Ovary (tissue), 3 donors: Measurements from ENCODE around the gene MTSS2.

Source experiments
- EP300 ChIP-seq: sonication (generic); formaldehyde crosslinking; IDR thresholded peaks from one replicate; pipeline ENCODE4 v1.6.1; 2017; ENCODE audit warnings: antibody characterized with exemption
- POLR2A ChIP-seq: fragments of 450-650 bp; IDR thresholded peaks from one replicate; pipeline ENCODE4 v1.6.1; 2017; ENCODE audit warnings: antibody characterized with exemption, mild to moderate bottlenecking, moderate library complexity
- TF ChIP-seq, protein P1 (sequence below), 3 donors: fragments of 450-650 bp in 2 of 3; fragments of 200-600 bp in 1 of 3; IDR thresholded peaks; one replicate each; pipeline versions ENCODE4 v1.5.1 to v1.8.0; 2016 to 2022; ENCODE audit warnings: antibody characterized with exemption in 3 of 3, mild to moderate bottlenecking in 1 of 3
- donor health status: DM: no; HTN: no; CAD: no.

DNA sequence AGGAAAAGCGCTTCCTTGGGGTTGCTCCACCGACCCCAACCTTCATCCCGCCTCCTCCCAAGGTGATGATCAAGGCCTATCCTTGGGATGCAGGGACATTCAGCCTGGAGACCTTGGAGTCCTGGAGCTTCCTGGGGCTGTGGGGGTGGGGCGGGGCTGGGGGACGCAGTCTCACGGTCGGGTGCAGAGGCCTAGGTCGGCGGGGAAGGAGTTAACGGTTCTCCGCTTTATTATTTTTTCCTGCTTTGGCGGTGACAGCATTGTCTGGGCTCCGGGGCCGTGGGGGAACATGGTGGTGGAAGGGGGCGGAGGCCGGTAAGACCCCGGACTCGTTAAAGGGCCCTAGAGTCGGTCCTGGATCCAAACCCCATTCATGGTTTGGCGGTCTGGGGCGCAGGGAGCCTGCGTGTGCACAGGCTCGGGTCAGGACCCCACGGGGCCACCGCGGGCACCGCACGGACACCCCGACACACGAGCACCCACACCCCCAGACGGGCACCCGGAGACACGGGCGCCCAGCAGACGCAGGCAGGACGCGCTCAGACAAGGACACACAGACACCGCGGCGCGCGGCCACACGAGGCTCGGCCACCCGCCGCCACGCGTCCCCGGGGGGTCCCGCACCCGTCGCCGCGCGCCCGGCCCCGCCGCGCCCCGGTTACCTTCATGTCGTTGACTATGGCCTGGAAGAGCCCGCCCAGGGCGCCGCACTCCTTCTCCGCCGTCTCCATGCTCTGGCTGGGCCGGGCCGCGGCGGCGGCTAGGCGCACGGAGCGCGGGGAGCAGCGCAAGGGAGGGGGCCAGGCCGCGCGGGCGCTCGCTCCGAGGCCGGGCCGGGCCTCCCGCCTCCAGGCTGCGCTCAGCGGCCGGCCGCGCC, 554 bp downstream of the MTSS2 start:
- TF ChIP-seq, protein P1, sequence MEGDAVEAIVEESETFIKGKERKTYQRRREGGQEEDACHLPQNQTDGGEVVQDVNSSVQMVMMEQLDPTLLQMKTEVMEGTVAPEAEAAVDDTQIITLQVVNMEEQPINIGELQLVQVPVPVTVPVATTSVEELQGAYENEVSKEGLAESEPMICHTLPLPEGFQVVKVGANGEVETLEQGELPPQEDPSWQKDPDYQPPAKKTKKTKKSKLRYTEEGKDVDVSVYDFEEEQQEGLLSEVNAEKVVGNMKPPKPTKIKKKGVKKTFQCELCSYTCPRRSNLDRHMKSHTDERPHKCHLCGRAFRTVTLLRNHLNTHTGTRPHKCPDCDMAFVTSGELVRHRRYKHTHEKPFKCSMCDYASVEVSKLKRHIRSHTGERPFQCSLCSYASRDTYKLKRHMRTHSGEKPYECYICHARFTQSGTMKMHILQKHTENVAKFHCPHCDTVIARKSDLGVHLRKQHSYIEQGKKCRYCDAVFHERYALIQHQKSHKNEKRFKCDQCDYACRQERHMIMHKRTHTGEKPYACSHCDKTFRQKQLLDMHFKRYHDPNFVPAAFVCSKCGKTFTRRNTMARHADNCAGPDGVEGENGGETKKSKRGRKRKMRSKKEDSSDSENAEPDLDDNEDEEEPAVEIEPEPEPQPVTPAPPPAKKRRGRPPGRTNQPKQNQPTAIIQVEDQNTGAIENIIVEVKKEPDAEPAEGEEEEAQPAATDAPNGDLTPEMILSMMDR (IDR thresholded peaks at IDR 0.05), result no peak
- no peak for TF ChIP-seq EP300
- TF ChIP-seq POLR2A, result no peak
